GM12878 (cell line): ENCODE results near the gene P3H1. TPM values are rescaled to one million over a fixed set of nuclear protein-coding genes. Genes with fewer than 3 reads are reported as not detected.

ENCODE experiments used
- ATAC-seq: fragments of 200-7000 bp; cut with Tn5 transposase; 3 replicates; pipeline ENCODE4 v1.9.1; 2020; ENCODE audit warnings: mild to moderate bottlenecking, moderate library complexity
- BruUV-seq: library from RNA; stranded (reverse); fragments of 400-500 nt; replicated peaks from 2 replicates; lab custom pipeline; 2021; lab: Mats Ljungman, UMichigan
- CTCF ChIA-PET: fragments of 300-600 bp; sonication (Branson Sonifier 250); formaldehyde crosslinking; extraction: SDS; loops from one replicate; lab custom pipeline; 2021; ENCODE audit warnings: inconsistent platforms; lab: Yijun Ruan, JAX
- POLR2A ChIA-PET: fragments of 350-600 bp; formaldehyde crosslinking; extraction: SDS; loops from one replicate; lab custom pipeline; 2021; ENCODE audit warnings: inconsistent platforms; lab: Charles Lee
- RAD21 ChIA-PET: fragments of 300-600 bp; sonication (Branson Sonifier 250); formaldehyde crosslinking; loops from one replicate; lab custom pipeline; 2023; ENCODE audit warnings: antibody characterized with exemption; ENCODE audit not compliant: unreplicated experiment; lab: Charles Lee
- SMC1A ChIA-PET: fragments of 300-600 bp; sonication (Branson Sonifier 250); formaldehyde crosslinking; loops from one replicate; lab custom pipeline; 2023; ENCODE audit not compliant: unreplicated experiment, uncharacterized antibody; lab: Charles Lee
- DNase-seq: peaks from one replicate; pipeline ENCODE4 v3.0.0-alpha.2; 2011; ENCODE audit warnings: low read depth, low spot score
- FAIRE-seq: peaks from 3 replicates; lab custom pipeline; 2011; peaks lifted over from hg19 to GRCh38; lab: Jason Lieb, UNC
- H2AFZ ChIP-seq: 2 replicates; pipeline ENCODE4 v1.6.0; 2011; ENCODE audit warnings: low read depth, low read length, control low read depth; ENCODE audit not compliant: control insufficient read depth
- H3K27ac ChIP-seq: 2 replicates; pipeline ENCODE4 v1.5.1; 2011; ENCODE audit warnings: control low read depth; ENCODE audit not compliant: control insufficient read depth, insufficient read depth
- H3K27me3 ChIP-seq, 2 experiments: replicated peaks in 1 of 2; 2 replicates each; pipeline versions ENCODE4 v1.6.0 to v1.6.1; 2011; ENCODE audit warnings: low read length in 1 of 2; ENCODE audit not compliant: control insufficient read depth in 2 of 2, insufficient read depth in 2 of 2
- H3K36me3 ChIP-seq, 2 experiments: 2 replicates each; pipeline ENCODE4 v1.5.1; 2011; ENCODE audit warnings: low read length in 1 of 2; ENCODE audit not compliant: control insufficient read depth in 2 of 2, insufficient read depth in 2 of 2
- H3K4me1 ChIP-seq: 2 replicates; pipeline ENCODE4 v1.6.1; 2011; ENCODE audit warnings: mild to moderate bottlenecking, low read length, moderate library complexity, mixed read lengths; ENCODE audit not compliant: control insufficient read depth, insufficient read depth
- H3K4me2 ChIP-seq: 2 replicates; pipeline ENCODE4 v1.6.0; 2011; ENCODE audit warnings: control low read depth; ENCODE audit not compliant: control insufficient read depth, insufficient read depth
- H3K4me3 ChIP-seq: fragments of 200-600 bp; sonication (generic); 2 replicates; pipeline ENCODE4 v1.5.1; 2016
- H3K79me2 ChIP-seq: 2 replicates; pipeline ENCODE4 v1.6.0; 2011; ENCODE audit warnings: low read length; ENCODE audit not compliant: control insufficient read depth, insufficient read depth
- H3K9ac ChIP-seq: 2 replicates; pipeline ENCODE4 v1.8.0; 2011; ENCODE audit warnings: low read length, control low read depth, mixed read lengths; ENCODE audit not compliant: control insufficient read depth, insufficient read depth
- H3K9me3 ChIP-seq: replicated peaks from 3 replicates; pipeline ENCODE4 v1.5.1; 2011; ENCODE audit warnings: mild to moderate bottlenecking, low read length; ENCODE audit not compliant: control insufficient read depth, insufficient read depth
- H4K20me1 ChIP-seq: 2 replicates; pipeline ENCODE4 v1.6.0; 2011; ENCODE audit not compliant: control insufficient read depth, insufficient read depth
- FOXM1 ChIP-seq: IDR thresholded peaks from 2 replicates; pipeline ENCODE4 v1.6.1; 2012; ENCODE audit warnings: low read depth, mild to moderate bottlenecking, inconsistent platforms, low read length, moderate library complexity
- HSF1 ChIP-seq: fragments of 150-350 bp; IDR thresholded peaks from 2 replicates; pipeline ENCODE4 v1.6.1; 2014; ENCODE audit warnings: mild to moderate bottlenecking, low read depth, low read length
- KLF5 ChIP-seq: fragments of 450-650 bp; IDR thresholded peaks from 2 replicates; pipeline ENCODE4 v1.6.1; 2014; ENCODE audit warnings: mild to moderate bottlenecking; ENCODE audit not compliant: partially characterized antibody
- LARP7 ChIP-seq: fragments of 450-650 bp; IDR thresholded peaks from 2 replicates; pipeline ENCODE4 v1.6.1; 2017; ENCODE audit warnings: mild to moderate bottlenecking
- MYB ChIP-seq: fragments of 150-350 bp; IDR thresholded peaks from 2 replicates; pipeline ENCODE4 v1.6.1; 2014; ENCODE audit warnings: mild to moderate bottlenecking, low read depth, low read length, borderline replicate concordance
- NFYB ChIP-seq: IDR thresholded peaks from 2 replicates; pipeline ENCODE4 v1.6.1; 2011; ENCODE audit warnings: low read depth, mild to moderate bottlenecking, low read length, improper control_type of control experiment, moderate library complexity; ENCODE audit not compliant: insufficient read depth
- NR2C2 ChIP-seq: IDR thresholded peaks from 2 replicates; pipeline ENCODE4 v1.6.1; 2011; ENCODE audit warnings: borderline replicate concordance, low read depth; ENCODE audit not compliant: control insufficient read depth, insufficient read length
- POLR2A ChIP-seq: IDR thresholded peaks from 2 replicates; pipeline ENCODE4 v1.6.1; 2011; ENCODE audit warnings: low read depth, mild to moderate bottlenecking, low read length
- POLR2AphosphoS5 ChIP-seq: IDR thresholded peaks from 2 replicates; pipeline ENCODE4 v1.6.1; 2011; ENCODE audit warnings: mild to moderate bottlenecking, low read length, inconsistent platforms
- TCF12 ChIP-seq: IDR thresholded peaks from 2 replicates; pipeline ENCODE4 v1.6.1; 2011; ENCODE audit warnings: low read depth, mild to moderate bottlenecking, low read length
- WGBS: methylation state at CpG from one replicate; pipeline ENCODE4 v1.1.6; 2016; ENCODE audit warnings: low lambda C conversion rate; ENCODE audit not compliant: insufficient replicate concordance, insufficient coverage; ENCODE audit errors: missing lambda C conversion rate; 5-methylcytosine and 5-hydroxymethylcytosine counted together
- in situ Hi-C: fragments of 300-500 bp; cut with MboI; formaldehyde crosslinking; loops from 9 replicates; pipeline ENCODE4 v1.14.3; 2018; ENCODE audit warnings: mixed read lengths
- intact Hi-C: fragments of 100-400 bp; cut with micrococcal nuclease; formaldehyde crosslinking; loops from one replicate; pipeline ENCODE4 v1.14.2; 2022; ENCODE audit not compliant: unreplicated experiment
- polyA plus RNA-seq, 11 experiments: library from polyadenylated mRNA; depleted of rRNA in 4 of 11; unstranded in 6 of 11; stranded (reverse) in 5 of 11; fragments of >200 nt; fragmentation: Nextera tagmentation in 4 of 11; fragmentation: Illumina TruSeq in 1 of 11; extraction: Ambion mirVana in 4 of 11; extraction: Trizol in 1 of 11; gene quantifications; 1 replicate in 1 of 11; 2 replicates in 10 of 11; pipeline versions ENCODE4 v1.2.1 to v1.2.3, GENCODE V29; 2011 to 2016; ENCODE audit warnings: inconsistent platforms in 2 of 11, missing spikeins in 2 of 11, low read depth in 1 of 11
- total RNA-seq, 4 experiments: library from RNA; depleted of rRNA in 3 of 4; stranded (reverse); fragments of >200 nt in 3 of 4; fragmentation: Illumina TruSeq in 1 of 4; extraction: Trizol in 1 of 4; gene quantifications; 2 replicates each; pipeline versions ENCODE4 v1.2.1 to v1.2.3, GENCODE V29; 2013 to 2021

The P3H1 gene
- total and polyA plus RNA-seq, 10 of the 15 experiments (the other 5 are each of a cell fraction or from before 2014, with no cell fraction given), result 0.72 to 42.4 (median 26.0) TPM

- Histone ChIP-seq H4K20me1 (no peaks in the 10 kb centered on the region), H3K4me1 (no peaks in the 10 kb centered on the region), H3K4me2 (no peak overlapping the region), H3K27me3 (no peaks in the 10 kb centered on the region), H3K9ac (no peak overlapping the region), H2AFZ (no peak overlapping the region), H3K4me3 (no peak overlapping the region), H3K9me3 (no peaks in the 10 kb centered on the region), H3K27ac (no peak overlapping the region), H3K79me2 (no peaks in the 10 kb centered on the region), H3K36me3 (no peaks in the 10 kb centered on the region)
- WGBS, result 55% methylated on average over 3 of the region's 3 CpGs
- TF ChIP-seq NFYB (no peak), NR2C2 (no peak), POLR2AphosphoS5 (no peak), POLR2A (no peak), KLF5 (no peak), FOXM1 (no peak), TCF12 (no peak), MYB (no peak), HSF1 (no peak), LARP7 (no peak)
- ChIA-PET RAD21 (no interaction called here), POLR2A (no interaction called here), CTCF (no interaction called here), SMC1A (interaction anchor here (0.7 kb wide), 1 partner anchor 1154 kb away, joined by 3 read pairs; no protein-coding TSS in a partner anchor)
- ATAC-seq, result no peak
- in situ Hi-C loops, result no loop called here
- no peak for DNase-seq
- FAIRE-seq, result no peak
- intact Hi-C loops, result no loop called here
- BruUV-seq, result no TSS peak
Observed at GRCh38 chr1:42797414-42797813, 30.6 kb upstream of the P3H1 start.
